Fibroblast of pulmonary artery (primary cell): ENCODE measurements around the gene MYG1.

Experiments
- DNase-seq: peaks from one replicate; pipeline ENCODE4 v3.0.0-alpha.2; 2010; ENCODE audit warnings: low read depth
- H3K4me3 ChIP-seq: replicated peaks from 2 replicates; pipeline ENCODE4 v1.5.1; 2011; ENCODE audit warnings: low read depth, mild to moderate bottlenecking, control low read depth, low read length, moderate library complexity
- TF ChIP-seq, protein P1 (sequence below): IDR thresholded peaks from 2 replicates; pipeline ENCODE4 v1.5.1; 2011; ENCODE audit warnings: mild to moderate bottlenecking, control low read depth, low read length, inconsistent platforms; ENCODE audit errors: missing control alignments

The MYG1 gene

DNA sequence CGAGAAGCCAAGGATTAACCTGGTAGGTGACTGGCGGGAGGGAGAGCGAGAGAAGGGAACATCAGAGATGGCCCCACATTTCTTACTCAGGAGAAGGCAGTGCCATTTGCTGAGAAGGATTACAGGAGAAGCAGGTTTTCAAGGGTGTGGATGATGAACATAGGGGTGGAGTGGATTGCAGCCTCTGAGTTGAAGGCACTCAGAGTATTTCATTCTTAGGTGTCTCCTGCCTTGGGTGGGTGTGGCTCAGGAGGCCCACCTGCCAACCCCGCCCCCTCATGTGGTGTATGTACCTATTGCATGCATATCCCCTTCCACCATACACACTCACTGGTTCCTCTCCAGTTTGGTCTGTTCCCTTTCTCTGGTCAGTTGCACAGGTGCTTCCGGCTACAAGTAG, 25.1 kb upstream of the MYG1 start:
- TF ChIP-seq, protein P1, sequence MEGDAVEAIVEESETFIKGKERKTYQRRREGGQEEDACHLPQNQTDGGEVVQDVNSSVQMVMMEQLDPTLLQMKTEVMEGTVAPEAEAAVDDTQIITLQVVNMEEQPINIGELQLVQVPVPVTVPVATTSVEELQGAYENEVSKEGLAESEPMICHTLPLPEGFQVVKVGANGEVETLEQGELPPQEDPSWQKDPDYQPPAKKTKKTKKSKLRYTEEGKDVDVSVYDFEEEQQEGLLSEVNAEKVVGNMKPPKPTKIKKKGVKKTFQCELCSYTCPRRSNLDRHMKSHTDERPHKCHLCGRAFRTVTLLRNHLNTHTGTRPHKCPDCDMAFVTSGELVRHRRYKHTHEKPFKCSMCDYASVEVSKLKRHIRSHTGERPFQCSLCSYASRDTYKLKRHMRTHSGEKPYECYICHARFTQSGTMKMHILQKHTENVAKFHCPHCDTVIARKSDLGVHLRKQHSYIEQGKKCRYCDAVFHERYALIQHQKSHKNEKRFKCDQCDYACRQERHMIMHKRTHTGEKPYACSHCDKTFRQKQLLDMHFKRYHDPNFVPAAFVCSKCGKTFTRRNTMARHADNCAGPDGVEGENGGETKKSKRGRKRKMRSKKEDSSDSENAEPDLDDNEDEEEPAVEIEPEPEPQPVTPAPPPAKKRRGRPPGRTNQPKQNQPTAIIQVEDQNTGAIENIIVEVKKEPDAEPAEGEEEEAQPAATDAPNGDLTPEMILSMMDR = no peak
- DNase-seq = no peak
- no peak overlapping the region for H3K4me3 ChIP-seq

DNA sequence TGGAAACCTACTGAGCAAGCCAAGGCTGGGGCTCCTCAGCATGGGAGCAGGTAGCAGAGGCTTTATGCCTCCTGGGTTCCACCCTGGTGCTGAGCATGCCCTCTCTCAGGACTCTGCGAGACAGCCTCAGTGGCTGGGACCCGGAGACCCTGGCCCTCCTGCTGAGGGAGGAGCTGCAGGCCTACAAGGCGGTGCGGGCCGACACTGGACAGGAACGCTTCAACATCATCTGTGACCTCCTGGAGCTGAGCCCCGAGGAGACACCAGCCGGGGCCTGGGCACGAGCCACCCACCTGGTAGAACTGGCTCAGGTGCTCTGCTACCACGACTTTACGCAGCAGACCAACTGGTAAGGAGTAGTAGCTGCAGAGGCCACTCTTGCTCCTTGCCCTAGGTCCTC, 23.0 kb upstream of the MYG1 start:
- TF ChIP-seq, protein P1 = no peak
- no peak for DNase-seq
- H3K4me3 ChIP-seq = no peak overlapping the region

DNA sequence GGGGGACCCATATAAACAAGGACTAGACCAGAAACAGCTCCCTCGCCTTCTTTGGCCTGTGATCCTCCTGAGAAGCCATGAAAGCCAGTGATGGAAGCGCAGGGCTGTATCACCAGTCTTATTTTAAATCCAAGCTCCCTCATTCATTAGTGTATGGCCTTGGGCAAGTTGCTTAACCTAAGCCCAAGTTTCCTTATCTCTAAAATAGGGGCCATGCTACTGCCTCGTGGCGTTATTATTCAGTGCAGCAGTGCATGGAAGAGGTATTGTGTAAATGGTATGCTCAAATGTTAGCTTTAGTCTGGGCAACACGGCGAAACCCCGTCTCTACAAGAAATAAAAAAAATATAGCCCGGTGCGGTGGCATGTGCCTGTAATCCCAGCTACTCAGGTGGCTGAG, 21.5 kb upstream of the MYG1 start:
- TF ChIP-seq, protein P1 = no peak
- H3K4me3 ChIP-seq = no peak overlapping the region
- no peak for DNase-seq

DNA sequence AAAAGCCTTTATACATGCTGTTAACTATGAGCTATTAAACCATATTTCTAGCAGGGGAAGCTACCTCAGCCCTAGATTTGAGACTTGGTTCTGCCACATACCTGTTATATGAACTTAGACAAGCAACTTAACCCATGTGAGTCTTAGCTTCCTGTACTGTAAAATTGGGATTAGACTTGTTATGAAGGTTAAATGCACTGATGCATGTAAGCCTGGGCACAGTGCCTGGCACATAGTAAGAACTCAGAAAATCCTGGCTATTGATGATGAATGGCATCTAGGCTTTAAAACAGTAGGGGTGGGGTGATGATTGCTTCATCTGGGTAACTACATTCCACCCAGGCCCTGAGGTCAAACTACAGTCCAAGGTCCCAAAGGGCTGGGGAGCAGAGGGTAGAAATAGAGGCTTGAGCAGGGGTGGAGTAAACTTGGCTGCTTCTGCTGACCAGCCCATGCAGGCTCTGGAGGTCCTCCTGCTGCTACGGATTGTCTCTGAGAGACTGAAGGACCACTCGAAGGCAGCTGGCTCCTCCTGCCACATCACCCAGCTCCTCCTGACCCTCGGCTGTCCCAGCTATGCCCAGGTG, 20.1 kb upstream of the MYG1 start:
- TF ChIP-seq, protein P1 = no peak
- no peak for DNase-seq
- H3K4me3 ChIP-seq = no peak overlapping the region

DNA sequence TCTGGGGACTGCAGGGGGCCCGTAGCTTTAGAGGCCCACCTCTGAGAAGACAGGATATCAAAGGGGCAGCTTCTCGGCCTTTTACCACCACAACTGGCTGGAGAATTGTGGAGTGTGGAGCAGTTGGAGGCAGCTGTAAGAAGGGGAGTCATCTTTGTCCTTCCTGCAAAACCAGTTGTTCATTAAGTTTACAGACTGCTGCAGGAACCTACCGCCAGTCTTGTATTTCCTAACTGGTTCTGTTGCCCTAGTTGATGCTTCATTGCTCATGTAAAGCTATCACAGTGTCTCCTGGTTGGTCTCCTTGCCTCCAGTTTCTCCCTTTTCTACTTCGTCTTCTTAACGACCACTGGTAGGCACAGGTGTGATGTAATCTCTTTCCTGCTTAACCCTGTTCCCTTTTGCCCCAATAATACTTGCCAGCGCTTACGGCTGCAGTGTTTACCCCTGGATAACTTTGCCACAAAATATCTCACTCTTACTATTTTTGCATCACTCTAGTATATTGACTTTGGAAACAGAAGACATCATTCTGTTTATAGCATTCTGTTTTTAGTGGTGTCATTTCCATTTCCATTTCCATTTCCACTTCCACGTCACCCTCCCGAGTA, 19.5 kb upstream of the MYG1 start:
- no peak for DNase-seq
- H3K4me3 ChIP-seq = no peak overlapping the region
- TF ChIP-seq, protein P1 = no peak

DNA sequence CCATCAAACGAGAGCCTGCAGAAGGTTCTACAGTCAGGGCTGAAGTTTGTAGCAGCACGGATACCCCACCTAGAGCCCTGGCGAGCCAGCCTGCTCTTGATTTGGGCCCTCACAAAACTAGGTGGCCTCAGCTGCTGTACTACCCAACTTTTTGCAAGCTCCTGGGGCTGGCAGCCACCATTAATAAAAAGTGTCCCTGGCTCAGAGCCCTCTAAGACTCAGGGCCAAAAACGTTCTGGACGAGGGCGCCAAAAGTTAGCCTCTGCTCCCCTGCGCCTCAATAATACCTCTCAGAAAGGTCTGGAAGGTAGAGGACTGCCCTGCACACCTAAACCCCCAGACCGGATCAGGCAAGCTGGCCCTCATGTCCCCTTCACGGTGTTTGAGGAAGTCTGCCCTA, 13.0 kb upstream of the MYG1 start:
- TF ChIP-seq, protein P1 = no peak
- no peak for DNase-seq
- H3K4me3 ChIP-seq = no peak overlapping the region

DNA sequence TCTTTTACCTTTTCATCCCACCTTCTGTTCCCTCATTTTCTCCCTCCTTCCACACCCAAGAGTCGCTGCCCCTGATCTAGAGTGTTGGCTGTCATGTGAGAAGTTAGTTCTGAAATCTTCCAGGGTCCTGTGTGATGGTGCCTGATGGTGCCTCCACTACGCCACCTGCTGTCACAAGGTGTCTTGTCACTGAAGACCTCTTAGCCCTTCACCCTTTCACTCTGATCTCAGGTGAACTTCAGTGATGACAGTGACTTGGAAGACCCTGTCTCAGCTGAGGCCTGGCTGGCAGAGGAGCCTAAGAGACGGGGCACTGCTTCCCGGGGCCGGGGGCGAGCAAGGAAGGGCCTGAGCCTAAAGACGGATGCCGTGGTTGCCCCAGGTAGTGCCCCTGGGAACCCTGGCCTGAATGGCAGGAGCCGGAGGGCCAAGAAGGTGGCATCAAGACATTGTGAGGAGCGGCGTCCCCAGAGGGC, 11.7 kb upstream of the MYG1 start:
- DNase-seq = peak; percentile 74
- TF ChIP-seq, protein P1 = peak; percentile 73
- H3K4me3 ChIP-seq = no peak overlapping the region
